Tibial nerve (tissue), 4 donors: ENCODE data around the gene TMEM238L.

Experiments used
- CTCF ChIP-seq, 5 experiments: fragments of 200-600 bp in 3 of 5; fragments of 450-650 bp in 2 of 5; sonication (generic) in 3 of 5; IDR thresholded peaks; one replicate each; pipeline ENCODE4 v1.5.1; 2016 to 2019; ENCODE audit warnings: antibody characterized with exemption in 5 of 5, mild to moderate bottlenecking in 3 of 5, moderate library complexity in 2 of 5
- EP300 ChIP-seq, 2 donors: sonication (generic); formaldehyde crosslinking; IDR thresholded peaks; one replicate each; pipeline ENCODE4 v1.6.1; 2017; ENCODE audit warnings: antibody characterized with exemption in 2 of 2, mild to moderate bottlenecking in 1 of 2
- POLR2A ChIP-seq, 2 donors: fragments of 450-650 bp; IDR thresholded peaks; one replicate each; pipeline ENCODE4 v1.6.1; 2017; ENCODE audit warnings: antibody characterized with exemption in 2 of 2, mild to moderate bottlenecking in 2 of 2, moderate library complexity in 2 of 2

- no peak for TF ChIP-seq CTCF (IDR thresholded peaks at IDR 0.05)
- no peak for TF ChIP-seq POLR2A (IDR thresholded peaks at IDR 0.05)
- no peak for TF ChIP-seq EP300 (IDR thresholded peaks at IDR 0.05)
Observed at GRCh38 chr17:10792151-10792550, 11.7 kb downstream of the TMEM238L start.
